NCI-H2227 treated with DMSO at 0.1 percent for 48 hours (cell line): ENCODE data around the gene IFITM10.
A peak's percentile ranks its signal among the peaks of the same experiment; 100 is the strongest.

Experiments used
- DNase-seq: peaks from one replicate; lab custom pipeline; 2025; lab: John Stamatoyannopoulos, UW

Gene IFITM10

DNA sequence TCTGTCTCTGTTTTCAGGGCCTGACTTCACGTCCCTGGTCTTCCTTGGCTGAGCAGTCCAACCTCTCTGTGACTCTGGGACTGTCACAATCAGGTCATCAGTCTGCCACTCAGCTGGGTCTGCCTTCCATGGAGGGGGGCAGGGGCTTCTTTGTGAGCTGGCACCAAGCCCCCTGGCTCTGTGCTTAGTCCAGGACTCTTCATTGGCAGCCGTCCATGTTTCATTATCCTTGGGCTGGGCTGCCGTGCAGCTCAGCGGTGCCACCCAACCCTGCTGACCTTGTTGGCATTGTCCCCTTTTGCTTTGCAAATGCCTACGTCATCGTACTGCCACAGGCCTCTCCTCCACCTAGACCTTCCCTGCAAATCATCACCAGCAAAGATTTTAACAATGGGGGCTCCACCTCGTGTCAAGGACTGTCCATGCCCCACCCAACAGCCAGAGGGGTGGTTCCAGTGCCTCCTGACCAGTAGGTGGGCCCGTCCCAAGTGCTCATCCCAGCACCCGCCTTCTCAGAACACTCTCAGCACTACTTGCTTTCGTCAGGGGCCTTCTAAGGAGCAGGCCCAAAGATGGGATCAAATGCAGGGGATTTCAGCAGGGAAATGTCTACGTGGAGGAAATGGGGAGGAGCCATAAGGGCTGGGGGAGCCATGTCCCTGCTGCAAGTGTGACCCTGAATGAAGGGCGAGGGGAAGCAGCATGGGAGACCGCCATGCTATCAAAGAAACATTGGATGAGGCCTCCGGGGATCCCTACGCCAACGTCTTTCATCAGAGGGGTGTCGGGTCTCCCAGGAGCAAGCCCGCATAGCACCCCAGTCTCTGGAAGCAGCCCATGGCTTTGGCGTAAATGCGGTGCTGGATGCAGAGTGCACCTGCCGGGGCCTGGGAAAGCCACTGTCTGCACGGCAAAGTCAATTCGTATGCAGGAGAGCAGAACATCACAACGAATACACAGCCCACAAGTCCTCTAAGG lies 35.2 kb downstream of the IFITM10 start:
- DNase-seq = no peak

DNA sequence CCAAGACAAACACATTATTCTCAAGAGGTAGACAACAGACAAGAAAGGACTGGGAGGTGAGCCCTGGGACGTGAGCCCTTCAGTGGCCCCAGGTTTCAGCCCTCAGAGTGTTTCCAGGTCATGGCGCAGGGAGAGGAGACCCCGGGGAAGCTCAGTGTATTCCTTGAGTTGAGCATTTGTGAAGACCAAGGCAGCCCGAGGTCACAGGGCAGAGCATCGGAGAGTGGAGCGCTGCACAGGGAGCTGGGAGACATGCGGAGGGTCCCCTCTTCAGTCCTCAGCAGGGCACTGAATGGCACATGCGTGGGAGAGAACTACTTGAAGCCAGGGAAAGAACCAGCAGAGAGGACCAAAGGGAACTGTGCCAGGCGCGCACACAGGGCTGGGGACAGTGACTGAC lies 41.7 kb downstream of the IFITM10 start:
- DNase-seq = no peak

DNA sequence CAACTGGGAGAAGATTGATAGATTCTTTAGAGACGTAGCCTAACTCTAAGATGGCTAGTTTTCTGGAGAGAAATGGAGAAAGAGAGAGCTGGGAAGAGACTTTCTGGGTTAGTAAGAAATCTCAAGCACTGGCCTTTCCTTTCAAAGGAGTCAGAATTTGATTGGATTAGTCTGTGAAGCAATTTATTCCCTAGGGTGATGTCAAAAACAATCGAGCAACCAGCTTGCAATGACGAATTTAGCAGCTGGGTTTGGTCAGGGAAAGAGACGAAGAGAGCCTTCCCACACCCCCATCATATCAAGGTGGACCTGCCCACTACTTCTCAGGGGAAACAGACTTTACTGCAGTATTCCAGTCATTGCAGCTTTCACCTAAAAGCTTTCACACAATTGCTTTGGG lies 42.6 kb downstream of the IFITM10 start:
- DNase-seq = no peak

DNA sequence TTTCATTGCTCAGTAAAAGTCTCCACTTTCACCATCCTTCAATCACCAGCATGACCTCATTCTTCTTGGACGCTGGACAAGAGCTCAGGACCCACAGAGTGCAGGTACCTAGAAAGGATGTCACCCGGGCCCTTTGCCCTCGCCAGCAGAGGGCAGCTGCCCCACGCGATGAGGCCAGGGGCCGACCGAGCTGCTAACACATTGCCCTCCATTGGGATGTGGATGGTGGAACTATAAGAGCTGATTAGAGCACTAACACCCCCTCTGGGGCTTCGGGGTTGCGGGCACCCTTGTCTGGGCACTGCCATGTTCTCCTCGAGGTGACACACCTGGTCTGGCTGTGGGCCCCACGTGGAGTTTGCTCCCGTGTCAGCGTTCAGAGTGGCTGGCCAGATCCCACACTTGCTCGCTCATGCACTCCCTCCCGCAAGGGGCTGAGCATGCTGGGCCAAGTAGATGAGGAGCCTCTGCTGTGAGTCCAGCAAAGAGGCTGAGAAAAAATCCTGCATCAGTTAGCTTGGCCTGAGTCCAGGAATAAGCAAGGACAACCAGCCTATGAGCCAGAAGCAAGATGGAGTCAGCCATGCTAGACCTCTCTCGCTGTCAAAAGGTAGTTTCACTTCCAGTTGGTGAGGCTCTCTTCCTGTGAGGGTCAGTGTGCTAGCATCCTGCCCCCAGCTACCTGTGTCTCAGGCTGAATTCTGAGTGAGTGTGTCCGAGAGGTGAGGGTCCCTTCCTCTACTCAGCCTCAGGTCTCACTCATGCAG lies 43.6 kb downstream of the IFITM10 start:
- no peak for DNase-seq

DNA sequence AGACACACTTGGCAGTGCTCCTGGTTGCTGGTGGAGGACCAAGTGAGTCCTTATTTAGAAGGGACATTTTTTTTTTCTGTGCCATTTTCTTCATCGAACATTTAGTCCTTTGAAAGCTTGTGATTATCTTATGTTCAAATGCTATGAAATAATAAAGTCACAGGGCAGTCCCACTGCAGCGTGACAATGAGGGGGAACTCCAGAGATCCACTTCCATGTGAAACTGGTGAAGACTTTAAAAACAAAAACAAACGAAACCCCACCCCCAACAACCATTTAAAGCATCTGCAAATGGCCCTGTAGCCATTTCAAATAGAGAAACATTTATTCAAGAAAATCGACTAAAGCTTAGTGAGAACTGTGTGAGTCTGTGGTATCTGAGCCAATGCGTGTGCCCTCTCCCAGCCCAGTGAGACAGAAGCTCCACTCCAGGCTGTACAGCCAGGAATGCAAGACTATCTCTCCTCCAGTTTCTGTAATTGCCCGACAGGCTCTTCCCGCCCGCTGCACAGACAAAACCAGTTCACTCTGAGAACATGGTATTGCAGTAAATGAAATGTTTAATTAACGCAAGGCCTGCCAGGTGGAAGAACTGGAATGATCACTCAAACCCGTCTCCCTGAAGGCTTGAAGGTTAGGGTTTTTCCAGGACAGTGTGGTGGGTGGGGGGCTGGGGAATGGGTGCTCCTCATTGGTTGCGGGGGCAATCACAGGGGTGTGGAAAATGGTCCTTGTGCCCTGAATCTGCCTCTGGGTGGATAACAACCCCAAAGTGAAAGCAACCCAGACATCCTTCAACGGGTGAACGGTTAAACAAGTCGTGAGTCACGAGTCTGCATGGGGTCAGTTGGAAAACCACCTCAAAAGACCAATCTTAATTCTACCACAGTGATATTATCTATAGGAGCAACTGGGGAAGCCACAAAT lies 45.0 kb downstream of the IFITM10 start:
- no peak for DNase-seq

DNA sequence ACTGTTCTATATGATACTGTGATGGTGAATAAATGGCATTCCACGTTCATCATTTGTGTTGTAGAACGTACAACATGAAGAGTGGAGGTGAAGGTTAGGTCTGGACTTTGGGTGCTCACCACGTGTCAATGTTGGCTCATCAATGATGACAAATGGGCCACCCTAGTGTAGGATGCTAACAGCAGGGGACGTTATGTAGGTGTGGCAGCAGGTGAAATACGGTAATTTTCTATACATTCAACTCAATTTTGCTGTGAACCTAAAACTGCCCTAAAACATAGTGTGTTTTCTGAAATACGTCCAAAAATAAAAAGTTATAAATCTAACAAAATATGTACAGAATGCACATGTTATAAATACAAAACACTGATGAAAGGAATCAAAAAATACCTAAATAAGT lies 47.2 kb downstream of the IFITM10 start:
- DNase-seq = no peak

DNA sequence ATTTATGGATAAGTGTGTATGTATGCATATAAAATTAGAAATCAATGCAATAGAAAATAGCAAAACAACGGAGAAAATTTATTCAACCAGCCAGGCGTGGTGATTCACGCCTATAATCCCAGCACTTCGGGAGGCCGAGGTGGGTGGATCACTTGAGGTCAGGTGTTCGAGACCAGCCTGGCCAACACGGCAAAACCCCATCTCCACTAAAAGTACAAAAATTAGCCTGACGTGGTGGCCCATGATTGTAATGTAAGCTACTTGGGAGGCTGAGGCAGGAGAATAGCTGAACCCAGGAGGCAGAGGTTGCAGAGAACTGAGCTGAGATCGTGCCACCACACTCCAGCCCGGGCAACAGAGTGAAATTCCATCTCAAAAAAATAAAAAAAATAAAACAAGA lies 47.9 kb downstream of the IFITM10 start:
- no peak for DNase-seq

DNA sequence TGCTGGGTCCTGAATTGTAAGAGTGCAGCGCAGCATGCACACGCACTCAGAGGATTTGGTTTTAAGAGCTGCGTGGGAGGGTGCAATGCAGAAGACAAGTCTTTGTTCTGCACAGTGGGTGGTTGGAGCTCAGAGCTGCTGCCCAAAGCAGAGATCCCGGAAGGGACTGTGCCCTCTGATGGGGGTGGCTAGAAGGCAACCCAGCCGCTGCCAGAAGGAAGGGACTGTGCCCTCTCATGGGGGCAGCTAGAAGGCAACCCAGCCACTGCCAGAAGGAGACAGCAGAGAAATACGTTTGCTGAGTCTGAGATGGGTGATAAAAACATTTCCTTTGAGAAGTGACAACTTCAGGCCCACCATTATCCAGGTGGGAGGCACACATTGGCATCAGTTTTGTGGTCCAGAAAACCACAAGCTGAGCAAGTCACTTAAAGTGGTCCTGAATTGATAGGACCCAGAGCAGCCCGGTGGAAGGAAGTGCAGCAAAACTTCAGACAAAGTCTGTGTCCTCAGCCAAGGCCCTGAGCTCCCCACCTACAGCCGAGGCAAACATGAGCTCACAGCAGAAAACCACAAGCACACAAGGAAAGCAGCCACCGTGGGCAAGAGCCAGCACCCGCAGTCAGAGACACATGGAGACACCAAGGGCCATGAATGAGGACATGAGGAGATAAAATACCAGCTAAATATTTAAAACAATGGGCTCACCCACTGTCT lies 49.1 kb downstream of the IFITM10 start:
- no peak for DNase-seq

DNA sequence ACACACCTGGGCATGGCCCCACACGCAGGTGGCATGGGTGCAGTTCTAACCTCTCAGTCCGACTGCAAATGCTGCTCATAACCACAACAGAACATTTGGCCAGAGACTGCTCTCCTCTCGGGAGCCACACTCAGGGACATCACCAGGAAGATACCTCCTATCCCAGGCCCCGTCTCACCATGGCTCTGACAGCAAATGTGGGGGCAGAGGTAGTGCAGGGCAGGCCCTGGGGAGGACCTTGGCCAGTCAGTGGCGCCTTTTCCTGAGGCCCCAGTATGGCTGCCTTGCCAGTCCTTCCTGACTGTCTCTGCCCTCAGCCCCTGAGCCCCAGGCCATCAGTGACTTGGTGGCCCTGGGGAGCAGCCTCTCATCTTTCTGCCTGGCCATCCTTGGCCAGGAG lies 50.6 kb downstream of the IFITM10 start:
- no peak for DNase-seq

DNA sequence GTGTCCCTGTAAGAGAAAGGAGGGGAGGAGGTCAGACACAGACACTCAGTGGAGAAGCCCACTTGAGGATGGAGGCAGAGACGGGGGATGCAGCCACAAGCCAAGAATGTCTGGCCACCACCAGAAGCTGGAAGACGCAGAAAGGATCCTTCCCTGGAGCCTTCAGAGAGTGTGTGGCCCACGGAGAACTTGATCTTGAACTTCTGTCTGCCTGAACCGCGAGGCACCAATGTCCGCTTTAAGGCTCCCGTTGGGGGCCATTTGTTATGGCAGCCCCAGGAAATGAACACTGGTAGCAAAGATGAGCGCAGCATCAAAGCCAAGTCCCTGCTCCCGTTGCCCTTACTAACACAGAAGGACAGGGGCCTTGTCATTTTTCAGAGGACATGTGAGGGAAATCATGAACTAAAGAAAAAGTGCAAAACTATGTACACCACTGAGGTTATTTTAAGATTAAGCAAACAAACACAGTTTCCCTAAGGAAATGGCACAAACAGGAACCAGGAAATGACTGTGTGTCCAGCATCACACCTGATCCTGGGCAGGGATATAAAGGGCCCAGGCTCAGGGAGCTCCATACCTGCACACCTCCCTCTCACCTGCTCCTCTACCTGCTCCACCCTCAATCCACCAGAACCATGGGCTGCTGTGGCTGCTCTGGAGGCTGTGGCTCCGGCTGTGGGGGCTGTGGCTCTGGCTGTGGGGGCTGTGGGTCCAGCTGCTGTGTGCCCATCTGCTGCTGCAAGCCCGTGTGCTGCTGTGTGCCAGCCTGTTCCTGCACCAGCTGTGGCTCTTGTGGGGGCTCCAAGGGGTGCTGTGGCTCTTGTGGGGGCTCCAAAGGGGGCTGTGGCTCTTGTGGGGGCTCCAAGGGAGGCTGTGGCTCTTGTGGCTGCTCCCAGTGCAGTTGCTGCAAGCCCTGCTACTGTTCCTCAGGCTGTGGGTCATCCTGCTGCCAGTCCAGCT lies 53.5 kb downstream of the IFITM10 start, which contains the start of gene KRTAP5-6:
Gene KRTAP5-6, plus strand, starts transcription at position 588 of the 963 bp plus-strand sequence. Its CDS starts 51 bp downstream, at position 639.
- DNase-seq = no peak

DNA sequence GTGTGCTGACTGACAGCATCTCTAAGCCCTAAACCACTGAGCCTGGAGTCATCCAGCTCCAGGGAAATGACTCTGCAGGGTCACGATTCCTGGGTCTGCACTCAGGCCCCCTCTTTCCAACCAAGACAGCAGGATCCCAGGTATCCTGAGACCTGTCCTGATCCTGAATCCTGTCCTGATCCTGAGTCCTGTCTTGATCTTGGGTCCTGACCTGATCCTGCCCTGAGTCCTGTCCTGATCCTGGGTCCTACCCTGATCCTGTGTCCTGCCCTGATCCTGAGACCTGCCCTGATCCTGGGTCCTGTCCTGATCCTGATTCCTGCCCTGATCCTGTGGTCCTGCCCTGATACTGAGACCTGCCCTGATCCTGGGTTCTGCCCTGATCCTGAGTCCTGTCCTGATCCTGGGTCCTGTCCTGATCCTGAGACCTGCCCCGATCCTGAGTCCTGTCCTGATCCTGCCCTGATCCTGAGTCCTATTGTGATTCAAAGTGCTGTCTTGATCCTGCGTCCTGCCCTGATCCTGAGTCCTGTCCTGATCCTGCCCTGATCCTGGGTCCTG lies 54.8 kb downstream of the IFITM10 start:
- DNase-seq = no peak

DNA sequence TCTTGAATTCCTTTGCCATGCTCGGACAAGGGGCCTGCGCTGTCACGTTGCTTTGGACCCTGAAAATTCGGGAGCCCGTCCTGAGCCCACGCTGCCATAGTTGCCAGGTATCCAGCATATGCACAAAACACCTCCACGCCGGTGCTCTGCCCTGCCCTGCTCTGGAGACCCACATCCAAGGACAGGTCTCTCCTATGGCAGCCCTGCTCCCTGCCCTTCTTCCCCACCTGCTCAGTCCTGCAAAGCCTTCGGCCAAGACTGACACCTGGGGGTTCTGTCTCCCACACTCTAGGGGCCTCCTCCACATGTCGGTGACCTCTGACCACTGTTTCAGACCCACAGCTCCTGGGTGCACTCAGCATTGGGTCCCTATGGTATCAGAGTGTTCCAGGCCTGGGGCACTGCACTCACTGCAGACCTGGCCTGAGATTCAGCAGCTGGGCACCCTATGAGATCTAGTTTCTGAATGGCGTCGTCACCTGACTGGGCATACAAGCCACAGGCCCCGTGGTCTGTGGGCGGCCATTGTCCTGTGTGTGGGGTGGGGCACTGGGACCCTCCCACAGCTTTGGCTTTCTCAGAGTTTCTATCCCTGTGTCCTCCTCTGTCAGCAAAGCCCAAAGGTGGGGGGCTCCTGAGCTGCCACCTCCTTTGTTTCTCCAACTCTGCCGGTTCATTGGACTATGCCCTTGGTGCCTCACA lies 55.4 kb downstream of the IFITM10 start:
- DNase-seq = no peak

DNA sequence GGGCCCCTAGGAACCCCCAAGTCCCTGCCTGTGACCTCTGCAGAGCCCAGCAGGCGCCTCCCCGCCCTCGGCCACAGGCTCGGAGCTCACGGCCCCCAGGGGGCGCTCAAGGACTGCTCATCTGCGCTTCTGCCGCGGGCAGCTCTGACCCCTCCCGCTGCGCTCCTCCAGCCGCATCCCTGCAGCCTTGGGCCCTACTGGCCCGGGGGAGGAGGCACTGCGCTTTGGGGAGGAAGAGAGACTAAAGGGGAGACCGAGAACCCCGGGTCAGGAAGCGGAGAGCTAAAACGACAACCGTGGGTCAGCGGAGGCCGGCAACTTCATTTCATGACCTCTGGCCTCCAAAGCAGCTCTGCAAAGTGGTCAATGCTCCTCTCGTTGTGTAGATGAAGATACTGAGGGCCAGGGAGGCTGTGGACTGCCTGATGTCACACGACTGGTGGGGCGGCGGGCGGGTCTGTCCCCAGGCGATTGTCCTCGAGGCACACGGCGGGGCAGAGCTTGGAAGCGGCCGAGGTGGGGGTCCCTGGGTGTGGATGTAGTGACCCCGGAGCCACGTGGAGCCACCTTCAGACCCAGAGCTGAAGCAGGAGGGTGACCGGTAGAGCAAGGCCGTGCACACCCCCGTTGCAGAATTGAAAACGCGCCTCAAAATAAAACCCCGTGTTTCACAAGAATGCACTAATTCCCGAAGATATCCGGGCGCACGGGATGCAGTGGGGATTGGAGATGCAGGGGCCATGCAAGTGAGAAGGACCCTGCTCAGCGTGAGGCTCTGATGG lies 56.1 kb downstream of the IFITM10 start:
- peak; percentile 76 for DNase-seq

DNA sequence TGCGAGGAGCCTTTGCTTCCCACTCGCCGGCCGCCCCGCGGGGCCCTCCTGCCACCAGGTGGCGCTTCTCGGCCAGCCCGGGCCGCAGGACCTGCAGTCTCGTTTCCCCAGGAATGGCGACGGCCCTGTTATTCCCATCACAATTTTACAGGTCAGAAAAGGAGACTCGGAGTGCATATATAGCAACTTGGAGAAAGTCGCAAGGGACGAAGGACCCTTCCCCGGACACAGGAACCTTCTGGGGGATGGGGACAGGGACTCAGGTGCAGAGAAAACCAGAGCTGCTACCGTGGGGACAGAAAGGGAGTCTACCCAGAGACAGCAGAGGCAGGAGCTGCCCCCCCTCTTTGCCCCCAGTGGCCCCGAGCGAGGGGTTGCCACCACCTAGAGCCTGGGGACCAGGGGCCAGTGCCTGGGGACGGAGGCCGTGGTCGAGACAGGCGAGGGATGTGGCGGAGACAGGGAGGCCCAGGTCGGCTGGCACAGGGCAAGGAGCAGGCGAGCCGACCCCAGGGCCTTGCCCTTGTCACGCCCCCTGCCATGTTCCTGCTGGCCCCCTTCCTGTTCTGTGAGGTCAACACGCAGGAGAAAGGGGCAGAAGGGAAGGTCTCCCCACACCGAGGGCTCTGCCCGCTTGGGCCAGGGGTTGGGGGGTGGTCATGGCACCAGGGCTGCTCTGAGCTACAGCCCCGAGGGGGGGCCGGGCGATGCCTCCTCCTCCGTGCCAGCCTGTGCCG lies 56.9 kb downstream of the IFITM10 start:
- peak; percentile 83 for DNase-seq

DNA sequence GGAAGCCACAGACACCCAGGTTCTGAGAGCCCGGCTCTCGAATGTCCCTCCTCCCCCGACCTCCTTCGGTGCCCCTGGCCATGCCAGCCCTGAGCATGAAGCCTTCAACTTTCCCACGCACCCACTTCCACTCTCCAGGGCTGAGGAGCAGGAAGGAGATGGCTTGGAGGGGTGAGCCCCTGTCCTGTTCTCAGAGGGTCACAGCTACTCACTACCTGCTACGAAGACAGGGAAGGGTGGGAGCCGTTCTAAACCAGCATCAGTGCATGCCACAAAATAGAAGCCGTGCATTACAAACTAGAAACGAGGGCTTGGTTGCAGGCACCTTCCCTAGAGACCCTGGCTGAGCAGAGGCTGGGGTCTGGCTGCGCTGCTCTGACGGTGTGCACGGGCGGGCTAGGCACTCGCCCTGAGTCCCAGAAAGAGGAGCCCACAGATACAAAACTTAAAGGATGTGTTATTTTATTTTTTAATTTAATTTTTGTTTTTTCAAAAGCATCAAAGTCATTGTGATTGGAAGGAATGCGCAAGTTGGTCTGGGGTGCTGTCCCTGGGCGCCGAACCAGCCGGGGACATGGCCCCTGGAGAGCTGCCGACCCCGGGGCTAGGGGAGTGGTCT lies 57.6 kb downstream of the IFITM10 start:
- DNase-seq = no peak

DNA sequence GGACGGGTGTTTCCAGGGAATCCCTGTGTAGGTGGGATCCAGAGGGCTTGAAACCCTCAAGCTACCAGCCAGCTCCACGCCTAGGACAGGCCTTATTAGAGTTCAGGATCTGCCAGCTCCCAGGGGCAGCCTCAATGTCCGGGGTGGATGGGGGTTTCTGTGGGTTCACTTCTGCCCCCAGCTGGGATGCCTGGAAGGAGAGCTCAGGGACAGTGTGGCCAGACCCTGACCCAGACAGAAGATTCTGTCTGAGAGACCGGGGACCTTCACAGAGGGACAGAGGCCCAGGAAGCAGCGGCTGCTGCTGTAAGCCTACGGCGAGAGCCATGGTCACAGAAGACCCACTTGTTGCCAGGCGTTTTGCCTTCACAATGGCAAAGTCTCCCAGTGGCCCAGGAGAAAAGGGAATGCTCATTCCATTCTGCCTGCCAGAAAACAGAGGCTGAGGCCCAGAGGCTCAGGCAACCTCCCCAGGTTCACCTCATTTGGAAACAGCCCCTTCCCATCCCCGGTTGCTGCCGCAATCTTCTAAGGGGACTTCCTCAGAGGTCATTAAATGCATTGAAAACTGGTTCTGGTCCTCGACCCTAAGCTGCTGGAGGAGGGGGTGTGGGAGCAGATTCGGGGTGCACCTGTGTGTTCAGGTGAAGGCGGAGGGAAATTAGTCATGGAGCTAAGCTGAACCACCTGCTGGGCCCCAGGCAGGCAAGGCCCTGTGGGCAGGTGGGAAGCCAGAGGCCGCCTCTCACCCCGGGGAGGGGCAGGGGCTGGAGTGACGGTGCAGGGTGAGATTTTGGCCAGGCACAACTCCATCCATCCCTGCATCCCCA lies 58.3 kb downstream of the IFITM10 start:
- DNase-seq = no peak
